IPS DF 6.9 (cell line): ENCODE results near the gene REG1A.

ENCODE experiments used
- DNase-seq: peaks from one replicate; pipeline ENCODE4 v3.0.0-alpha.2; 2013; ENCODE audit warnings: low read depth, low spot score
- H3K27ac ChIP-seq: one replicate; pipeline ENCODE4 v1.5.1; 2013; ENCODE audit warnings: low read length, control low read depth
- H3K27me3 ChIP-seq: 2 replicates; pipeline ENCODE4 v1.6.1; 2013; ENCODE audit warnings: mild to moderate bottlenecking, low read length; ENCODE audit not compliant: control insufficient read depth, insufficient read depth
- H3K36me3 ChIP-seq: 2 replicates; pipeline ENCODE4 v1.6.1; 2013; ENCODE audit warnings: low read length; ENCODE audit not compliant: control insufficient read depth, insufficient read depth
- H3K4me1 ChIP-seq: 2 replicates; pipeline ENCODE4 v1.6.1; 2013; ENCODE audit warnings: low read length; ENCODE audit not compliant: control insufficient read depth, insufficient read depth
- H3K4me3 ChIP-seq: 2 replicates; pipeline ENCODE4 v1.5.1; 2013; ENCODE audit warnings: mild to moderate bottlenecking, low read length
- H3K9me3 ChIP-seq: 2 replicates; pipeline ENCODE4 v1.6.1; 2013; ENCODE audit warnings: low read length, inconsistent platforms; ENCODE audit not compliant: control insufficient read depth, insufficient read depth
- WGBS: extraction: QIAGEN DNeasy Blood & Tissue Kit; methylation state at CpG from one replicate; pipeline ENCODE4 v1.1.7; 2013; ENCODE audit warnings: mixed read lengths, missing lambda C conversion rate; ENCODE audit not compliant: insufficient read length, insufficient coverage; 5-methylcytosine and 5-hydroxymethylcytosine counted together

REG1A gene

GRCh38 chr2:79120194-79120713 lies at the start of gene REG1A:
REG1A (plus strand) TSS chr2:79120488; CDS start chr2:79120862, 374 bp downstream.
- WGBS, result no CpG with 5 or more reads among the region's 6 CpGs
- Histone ChIP-seq H3K27me3 (no peaks in the 10 kb centered on the region), H3K27ac (no peak within 1 kb of the TSS), H3K4me1 (no peaks in the 10 kb centered on the region), H3K9me3 (no peaks in the 10 kb centered on the region), H3K4me3 (no peak within 1 kb of the TSS), H3K36me3 (no peaks in the 10 kb centered on the region)
- DNase-seq, result no peak

GRCh38 chr2:79071078-79071477 lies 49.2 kb upstream of the REG1A start:
- Histone ChIP-seq H3K36me3 (no peaks in the 10 kb centered on the region), H3K27me3 (no peaks in the 10 kb centered on the region), H3K9me3 (no peaks in the 10 kb centered on the region), H3K4me3 (no peak overlapping the region), H3K4me1 (no peaks in the 10 kb centered on the region), H3K27ac (no peak overlapping the region)
- no peak for DNase-seq
- WGBS, result no CpG with 5 or more reads among the region's 2 CpGs

- Histone ChIP-seq H3K4me3 (no peak overlapping the region), H3K4me1 (no peaks in the 10 kb centered on the region), H3K9me3 (no peaks in the 10 kb centered on the region), H3K27me3 (no peaks in the 10 kb centered on the region), H3K27ac (no peak overlapping the region), H3K36me3 (no peaks in the 10 kb centered on the region)
- DNase-seq, result no peak
- WGBS, result no CpG with 5 or more reads among the region's 5 CpGs
Measured at GRCh38 chr2:79082987-79083386, 37.3 kb upstream of the REG1A start.

GRCh38 chr2:79083597-79084251 lies 36.6 kb upstream of the REG1A start:
- DNase-seq, result no peak
- Histone ChIP-seq H3K27me3 (no peaks in the 10 kb centered on the region), H3K36me3 (no peaks in the 10 kb centered on the region), H3K27ac (no peak overlapping the region), H3K9me3 (no peaks in the 10 kb centered on the region), H3K4me1 (no peaks in the 10 kb centered on the region), H3K4me3 (no peak overlapping the region)

GRCh38 chr2:79084495-79085135 lies 35.7 kb upstream of the REG1A start:
- Histone ChIP-seq H3K27me3 (no peaks in the 10 kb centered on the region), H3K9me3 (no peaks in the 10 kb centered on the region), H3K27ac (no peak overlapping the region), H3K4me3 (no peak overlapping the region), H3K36me3 (no peaks in the 10 kb centered on the region), H3K4me1 (no peaks in the 10 kb centered on the region)
- DNase-seq, result no peak
- no CpG with 5 or more reads among the region's 3 CpGs for WGBS

GRCh38 chr2:79085382-79085781 lies 34.9 kb upstream of the REG1A start:
- no peak for DNase-seq
- no peaks in the 10 kb centered on the region for H3K4me1 ChIP-seq
- H3K4me3 ChIP-seq, result no peak overlapping the region
- WGBS, result no CpG with 5 or more reads among the region's 3 CpGs
- H3K9me3 ChIP-seq, result no peaks in the 10 kb centered on the region
- H3K27ac ChIP-seq, result no peak overlapping the region
- no peaks in the 10 kb centered on the region for H3K36me3 ChIP-seq
- no peaks in the 10 kb centered on the region for H3K27me3 ChIP-seq

- H3K4me3 ChIP-seq, result no peak overlapping the region
- no peaks in the 10 kb centered on the region for H3K4me1 ChIP-seq
- no peaks in the 10 kb centered on the region for H3K9me3 ChIP-seq
- H3K27me3 ChIP-seq, result no peaks in the 10 kb centered on the region
- no CpG with 5 or more reads among the region's 4 CpGs for WGBS
- H3K36me3 ChIP-seq, result no peaks in the 10 kb centered on the region
- no peak overlapping the region for H3K27ac ChIP-seq
- no peak for DNase-seq
Measured at GRCh38 chr2:79086255-79086654, 34.0 kb upstream of the REG1A start.

- H3K36me3 ChIP-seq, result no peaks in the 10 kb centered on the region
- H3K9me3 ChIP-seq, result no peaks in the 10 kb centered on the region
- no peak within 1 kb of the TSS for H3K27ac ChIP-seq
- H3K4me3 ChIP-seq, result no peak within 1 kb of the TSS
- no peak for DNase-seq
- H3K27me3 ChIP-seq, result no peaks in the 10 kb centered on the region
- no CpG with 5 or more reads among the region's 2 CpGs for WGBS
- no peaks in the 10 kb centered on the region for H3K4me1 ChIP-seq
Measured at GRCh38 chr2:79087785-79088364, 32.4 kb upstream of the REG1A start, which contains the start of gene REG1B. REG1B (minus strand) TSS chr2:79087993; CDS start chr2:79087612, 381 bp downstream.

GRCh38 chr2:79090693-79091092 lies 29.6 kb upstream of the REG1A start:
- no peaks in the 10 kb centered on the region for H3K9me3 ChIP-seq
- no CpG with 5 or more reads among the region's 4 CpGs for whole genome bisulfite sequencing
- H3K27ac ChIP-seq, result no peak overlapping the region
- DNase-seq, result no peak
- H3K4me1 ChIP-seq, result no peaks in the 10 kb centered on the region
- no peak overlapping the region for H3K4me3 ChIP-seq
- no peaks in the 10 kb centered on the region for H3K36me3 ChIP-seq
- no peaks in the 10 kb centered on the region for H3K27me3 ChIP-seq

- no CpG with 5 or more reads among the region's 6 CpGs for WGBS
- no peaks in the 10 kb centered on the region for H3K27me3 ChIP-seq
- H3K9me3 ChIP-seq, result no peaks in the 10 kb centered on the region
- H3K4me3 ChIP-seq, result no peak overlapping the region
- no peaks in the 10 kb centered on the region for H3K4me1 ChIP-seq
- no peak for DNase-seq
- no peak overlapping the region for H3K27ac ChIP-seq
- H3K36me3 ChIP-seq, result no peaks in the 10 kb centered on the region
Measured at GRCh38 chr2:79097843-79098242, 22.4 kb upstream of the REG1A start.
